Measurements from ENCODE around the gene PRSS8.
A peak's percentile ranks its signal among the peaks of the same experiment; 100 is the strongest.
"Not testable (repeated sequence)": the region's sequence is repeated elsewhere in the genome, so short reads cannot be mapped to it uniquely, and the experiment has no call there.

PRSS8 gene

GRCh38 chr16:31143694-31144148 lies 8.2 kb upstream of the PRSS8 start:
- peak; percentile 14 for DNase-seq

GRCh38 chr16:31143011-31143693 lies 7.6 kb upstream of the PRSS8 start:
- no peak for DNase-seq

DNA sequence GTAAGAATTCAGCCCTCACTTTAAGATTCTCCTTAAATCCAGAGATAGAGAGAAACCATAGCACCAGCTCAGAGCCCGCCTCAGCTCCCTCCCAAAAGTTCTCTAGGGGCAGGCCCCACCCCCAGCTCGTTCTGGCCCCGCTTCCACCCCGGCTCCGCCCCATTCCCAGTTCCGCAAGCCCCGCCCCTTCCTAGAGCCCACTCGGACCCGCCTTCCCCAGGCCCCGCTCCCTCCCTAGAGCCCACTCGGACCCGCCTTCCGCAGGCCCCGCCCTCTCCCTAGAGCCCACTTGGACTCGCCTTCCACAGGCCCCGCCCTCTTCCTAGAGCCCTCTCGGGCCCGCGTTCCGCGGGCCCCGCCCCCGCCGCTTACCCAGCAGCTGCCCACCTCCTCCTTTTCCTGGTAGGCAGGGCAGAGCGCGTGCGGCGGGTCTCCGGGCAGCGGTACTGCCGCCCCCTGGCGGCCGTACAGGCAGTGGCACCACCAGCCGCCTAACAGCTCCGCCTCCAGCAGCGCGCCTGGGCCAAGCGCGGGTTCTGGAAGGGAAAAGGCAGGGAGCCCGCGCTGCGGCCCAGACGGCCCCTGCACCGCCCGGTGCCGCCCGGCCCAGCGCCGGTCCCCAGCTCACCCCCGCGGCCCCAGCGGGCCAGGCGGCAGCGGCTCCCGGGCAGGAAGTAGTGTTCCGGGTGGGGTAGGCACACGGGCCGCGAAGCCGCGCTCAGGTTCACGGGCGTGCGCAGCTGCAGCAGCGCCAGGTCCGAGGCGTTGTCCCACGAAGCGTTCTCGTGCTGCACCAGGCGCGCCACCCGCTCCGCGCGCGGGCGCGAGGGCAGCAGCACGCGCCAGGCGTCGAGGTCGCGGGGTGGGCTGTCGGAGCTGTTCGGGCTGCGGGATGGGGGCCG lies 6.8 kb upstream of the PRSS8 start:
- DNase-seq: peak; percentile 99

- no peak for DNase-seq
These were observed 6.1 kb upstream of the PRSS8 start for GRCh38 chr16:31141489-31142108.

DNA sequence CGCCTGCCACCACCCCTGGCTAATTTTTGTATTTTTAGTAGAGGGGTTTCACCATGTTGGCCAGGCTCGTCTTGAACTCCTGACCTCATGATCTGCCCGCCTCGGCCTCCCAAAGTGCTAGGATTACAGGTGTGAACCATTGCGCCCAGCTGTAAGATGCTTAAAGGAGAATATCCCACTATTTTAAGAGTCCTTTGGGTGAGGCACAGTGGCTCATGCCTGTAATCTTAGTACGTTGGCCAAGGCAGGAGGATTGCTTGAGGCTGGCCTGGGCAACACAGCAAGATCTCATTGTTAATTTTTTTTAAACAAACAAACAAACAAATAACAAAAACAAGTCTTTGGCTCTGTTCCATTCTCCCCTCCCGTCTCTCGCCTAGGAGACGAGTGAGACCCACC lies 5.5 kb upstream of the PRSS8 start:
- DNase-seq: not testable (repeated sequence)

DNA sequence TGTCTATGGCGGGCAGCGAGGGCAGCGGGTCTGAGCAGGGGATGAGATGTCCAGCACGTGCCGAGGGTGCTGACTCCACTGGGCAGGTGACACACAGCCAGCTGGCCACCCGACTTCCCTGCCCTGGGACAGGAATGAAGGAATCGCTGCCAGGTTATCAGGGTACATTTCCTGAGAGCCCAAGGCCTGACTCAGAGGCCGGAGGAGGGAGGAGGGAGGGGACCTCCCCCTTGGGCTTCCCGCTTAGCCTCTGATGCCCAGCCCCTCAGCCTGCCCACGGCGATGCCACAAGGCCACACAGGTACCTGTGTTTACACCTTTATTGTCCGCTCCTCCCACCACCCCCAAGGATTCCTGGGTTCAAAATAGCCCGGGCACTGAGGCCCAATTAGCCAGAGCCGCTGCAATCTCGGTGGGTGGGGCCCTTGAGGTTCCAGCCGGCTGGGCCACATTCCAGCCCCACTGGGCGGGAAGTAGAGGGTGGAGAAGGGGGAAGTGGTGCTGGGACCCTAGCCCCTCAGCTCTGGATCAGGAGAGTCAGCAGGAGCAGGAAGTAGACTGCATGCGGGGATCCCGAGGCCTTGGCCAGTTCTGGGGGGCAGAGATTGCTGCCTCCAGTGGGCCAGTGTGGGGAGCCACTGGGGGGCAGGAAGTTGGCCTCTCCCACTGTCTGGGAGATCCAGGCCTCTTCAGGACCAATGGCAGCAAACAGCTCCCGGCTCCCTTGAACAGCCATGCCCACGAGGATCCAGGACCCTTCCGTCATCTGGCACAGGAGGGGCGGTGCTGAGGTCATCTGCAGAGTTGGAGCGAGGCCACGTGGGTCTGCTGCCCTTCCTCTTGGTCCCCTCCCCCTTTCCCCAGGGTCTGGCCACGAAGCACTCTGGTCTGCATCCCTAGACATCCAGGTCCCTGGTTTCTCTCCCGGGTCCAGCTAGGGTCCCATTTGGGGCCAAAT lies 3.4 kb upstream of the PRSS8 start:
- DNase-seq: no peak

- DNase-seq: not testable (repeated sequence)
These were observed 1.4 kb upstream of the PRSS8 start for GRCh38 chr16:31136822-31137499.

DNA sequence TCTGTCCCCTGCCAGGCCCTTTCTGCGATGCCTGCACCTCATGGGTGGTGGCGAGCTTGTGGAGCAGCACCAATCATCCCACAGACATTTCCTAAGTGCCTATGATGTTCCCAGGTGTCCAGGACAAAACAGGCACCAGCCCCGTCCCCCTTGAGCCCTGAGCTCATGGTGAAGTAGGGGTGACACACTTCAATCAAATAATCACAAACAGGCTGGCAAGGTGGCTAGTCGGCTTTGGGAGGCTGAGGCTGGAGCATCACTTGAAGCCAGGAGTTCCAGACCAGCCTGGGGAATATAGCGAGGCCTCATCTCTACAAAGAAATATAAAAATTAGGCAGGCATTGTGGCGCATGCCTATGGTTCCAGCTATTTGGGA lies 748 bp upstream of the PRSS8 start:
- no peak for DNase-seq

DNA sequence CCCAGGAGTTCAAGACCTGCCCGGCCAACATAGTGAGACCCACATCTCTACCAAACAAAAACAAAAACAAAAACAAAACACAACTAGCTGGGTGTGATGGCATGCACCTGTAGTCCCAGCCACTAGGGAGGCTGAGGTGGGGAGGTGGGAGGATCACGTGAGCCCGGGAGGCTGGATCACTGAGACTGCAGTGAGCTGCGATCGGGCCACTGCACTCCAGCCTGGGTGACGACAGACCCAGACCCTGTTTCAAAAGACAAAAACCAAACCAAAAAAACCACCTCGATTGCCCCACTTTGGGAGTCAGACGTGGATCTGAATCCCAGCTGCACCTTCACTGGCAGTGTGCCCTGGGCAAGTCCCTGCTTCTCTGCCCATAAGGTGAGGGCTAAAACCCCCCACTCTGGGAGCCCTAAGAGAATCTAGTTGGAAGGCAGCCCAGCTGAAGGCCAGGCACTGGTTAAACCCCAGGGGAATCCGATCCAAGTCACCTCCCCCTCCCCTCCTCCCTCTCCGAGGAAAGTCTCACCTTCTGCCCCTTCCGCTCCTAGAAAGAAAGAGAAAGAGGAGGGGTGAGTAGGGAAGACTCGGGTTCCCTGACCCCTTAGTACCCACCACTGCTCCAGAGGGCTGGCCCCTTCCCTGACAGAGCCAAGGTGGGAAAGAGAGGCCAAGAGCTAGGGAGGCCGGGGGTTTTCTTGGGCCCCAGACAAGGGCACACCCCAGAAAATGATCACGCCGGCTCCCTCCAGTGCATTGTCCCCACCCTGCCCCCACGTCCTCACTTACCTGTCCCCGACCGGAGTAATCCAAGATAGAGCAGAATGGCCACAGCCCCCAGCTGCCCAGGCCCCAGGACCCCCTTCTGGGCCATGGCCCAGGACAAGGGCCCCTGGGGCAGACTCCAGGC lies 647 bp downstream of the PRSS8 start:
- DNase-seq: peak; percentile 87

GRCh38 chr16:31134091-31134571 lies 1.4 kb downstream of the PRSS8 start:
- no peak for DNase-seq

DNA sequence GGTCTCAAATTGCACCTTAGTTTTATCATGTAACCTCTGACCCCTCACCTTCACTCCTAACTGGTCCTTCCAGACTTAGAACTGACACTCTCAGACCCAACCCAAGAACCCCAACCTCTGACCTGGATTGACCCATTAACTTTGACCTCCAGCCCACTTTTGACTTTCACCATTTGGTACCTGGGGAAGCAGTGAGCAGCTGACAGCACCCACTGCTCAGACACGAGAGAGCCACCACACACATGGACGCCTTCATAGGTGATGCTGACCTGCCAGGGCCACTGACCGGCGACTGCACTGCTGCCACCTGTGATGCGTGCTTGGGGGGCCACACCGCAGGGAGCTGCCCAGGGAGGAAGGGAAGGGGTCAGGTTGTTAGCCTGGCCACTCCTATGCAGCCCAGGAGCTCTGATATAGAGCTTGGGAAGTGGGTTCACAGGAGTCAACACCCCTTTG lies 2.5 kb downstream of the PRSS8 start:
- no peak for DNase-seq

- DNase-seq: no peak
These were observed 3.1 kb downstream of the PRSS8 start for GRCh38 chr16:31132303-31132979.

GRCh38 chr16:31131841-31132271 lies 3.7 kb downstream of the PRSS8 start:
- DNase-seq: no peak

GRCh38 chr16:31131416-31131815 lies 4.1 kb downstream of the PRSS8 start:
- no peak for DNase-seq

DNA sequence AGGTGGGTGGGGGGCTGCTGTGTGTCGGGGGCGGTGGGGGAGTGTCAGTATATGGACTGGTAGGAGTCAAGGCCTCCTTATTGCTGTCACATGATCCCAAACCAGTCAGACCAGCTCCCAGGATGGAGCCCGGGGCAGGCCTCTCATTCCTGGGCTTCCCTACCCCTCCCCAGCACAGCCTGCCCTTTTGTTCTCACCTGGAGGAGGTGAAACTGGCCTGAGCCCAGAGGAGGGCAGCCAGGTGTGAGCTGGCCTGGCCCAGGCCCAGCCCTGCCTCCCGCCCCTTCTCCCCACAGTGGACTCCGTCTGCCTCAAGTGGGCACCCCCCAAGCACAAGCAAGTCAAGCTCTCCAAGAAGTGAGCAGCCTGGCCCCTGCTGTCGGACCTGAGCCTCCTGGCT lies 4.6 kb downstream of the PRSS8 start:
- no peak for DNase-seq

GRCh38 chr16:31130336-31130891 lies 5.1 kb downstream of the PRSS8 start:
- no peak for DNase-seq

DNA sequence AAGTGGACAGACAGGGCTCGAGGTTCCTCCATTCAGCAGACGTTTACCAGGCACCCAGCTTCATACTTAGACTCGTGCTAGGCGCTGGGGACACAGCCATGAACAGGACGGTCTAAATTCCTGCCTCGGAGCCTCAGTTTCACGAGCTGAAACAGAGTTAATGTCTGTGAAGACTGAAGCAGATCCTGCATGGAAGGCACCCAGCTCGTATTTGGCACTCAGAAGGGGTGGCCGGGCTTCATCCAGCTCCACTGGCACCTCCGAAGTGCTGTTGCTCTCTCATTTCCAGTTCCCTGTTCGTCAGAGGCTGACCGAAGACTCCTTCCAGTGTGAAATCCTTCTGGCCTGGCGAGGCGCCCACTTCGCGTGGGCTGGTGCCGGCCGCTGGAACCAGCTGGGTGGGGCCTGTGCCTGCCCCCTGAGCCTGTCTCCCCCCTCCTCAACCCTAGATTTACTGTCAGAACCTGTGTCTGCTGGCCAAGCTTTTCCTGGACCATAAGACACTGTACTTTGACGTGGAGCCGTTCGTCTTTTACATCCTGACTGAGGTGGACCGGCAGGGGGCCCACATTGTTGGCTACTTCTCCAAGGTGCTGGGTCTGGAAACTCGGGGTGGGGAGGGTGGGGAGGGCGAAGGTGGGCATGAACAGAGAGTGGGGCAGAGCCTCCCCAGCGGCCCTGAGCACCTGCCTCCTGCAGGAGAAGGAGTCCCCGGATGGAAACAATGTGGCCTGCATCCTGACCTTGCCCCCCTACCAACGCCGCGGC lies 5.8 kb downstream of the PRSS8 start:
- DNase-seq: no peak

- no peak for DNase-seq
These were observed 6.6 kb downstream of the PRSS8 start for GRCh38 chr16:31128711-31129567.
